Skeletal muscle tissue (tissue), 4 donors: ENCODE results near the gene HRH1. TPM values are rescaled to one million over a fixed set of nuclear protein-coding genes. Genes with fewer than 3 reads are reported as not detected.

Source experiments
- H3K27ac ChIP-seq: one replicate; pipeline ENCODE4 v1.7.0; 2013; ENCODE audit warnings: mild to moderate bottlenecking, low read depth, low read length, inconsistent platforms
- H3K27me3 ChIP-seq, 3 donors: one replicate each; pipeline ENCODE4 v1.7.0; 2013; ENCODE audit warnings: low read length in 3 of 3; ENCODE audit not compliant: control insufficient read depth in 3 of 3, insufficient read depth in 3 of 3
- H3K36me3 ChIP-seq, 3 donors: one replicate each; pipeline ENCODE4 v1.7.0; 2013; ENCODE audit warnings: low read length in 3 of 3; ENCODE audit not compliant: control insufficient read depth in 3 of 3, insufficient read depth in 3 of 3
- H3K4me1 ChIP-seq, 3 donors: one replicate each; pipeline ENCODE4 v1.7.0; 2013; ENCODE audit warnings: low read length in 3 of 3, mild to moderate bottlenecking in 3 of 3; ENCODE audit not compliant: control insufficient read depth in 3 of 3, insufficient read depth in 3 of 3
- H3K4me3 ChIP-seq, 3 donors: one replicate each; pipeline ENCODE4 v1.7.0; 2013; ENCODE audit warnings: low read length in 3 of 3
- H3K9ac ChIP-seq, 3 donors: one replicate each; pipeline ENCODE4 v1.7.0; 2013; ENCODE audit warnings: low read length in 3 of 3, mild to moderate bottlenecking in 3 of 3, moderate library complexity in 2 of 3, low read depth in 1 of 3
- H3K9me3 ChIP-seq, 3 donors: one replicate each; pipeline ENCODE4 v1.7.0; 2013; ENCODE audit warnings: low read length in 3 of 3; ENCODE audit not compliant: control insufficient read depth in 3 of 3
- total RNA-seq: library from RNA; depleted of rRNA; stranded (reverse); fragments of >200 nt; gene quantifications from one replicate; pipeline ENCODE4 v1.2.3, GENCODE V29; 2014
- donor health status: Osteomylitis.

Gene HRH1
- total RNA-seq, 1 donor from 2014 or later: 5.2 TPM

GRCh38 chr3:11269007-11269406 lies 114.7 kb downstream of the HRH1 start:
- no peaks in the 10 kb centered on the region for H3K27me3 ChIP-seq
- no peak overlapping the region for H3K27ac ChIP-seq
- H3K4me1 ChIP-seq: peaks cover 12 to 23% (median 14%) of the 10 kb centered on the region in 3 donors
- no peak overlapping the region for H3K4me3 ChIP-seq
- no peaks in the 10 kb centered on the region for H3K9me3 ChIP-seq
- no peak overlapping the region for H3K9ac ChIP-seq
- no peaks in the 10 kb centered on the region for H3K36me3 ChIP-seq

GRCh38 chr3:11271986-11272904 lies 118.0 kb downstream of the HRH1 start, which contains the start of gene ATG7:
ATG7 (plus strand) TSS chr3:11272397; CDS start chr3:11298696, 26,299 bp downstream.
- H3K4me1 ChIP-seq: peaks cover 12 to 32% (median 14%) of the 10 kb centered on the region in 3 donors
- peak within 1 kb of the TSS; percentile 99 to 100 (median 99) for H3K4me3 ChIP-seq
- H3K36me3 ChIP-seq: no peaks in the 10 kb centered on the region
- no peaks in the 10 kb centered on the region for H3K27me3 ChIP-seq
- H3K27ac ChIP-seq: peak within 1 kb of the TSS; percentile 92
- H3K9me3 ChIP-seq: no peaks in the 10 kb centered on the region
- H3K9ac ChIP-seq: peak within 1 kb of the TSS; percentile 96 to 98 (median 98)

GRCh38 chr3:11272906-11273574 lies 118.7 kb downstream of the HRH1 start:
- no peaks in the 10 kb centered on the region for H3K27me3 ChIP-seq
- peaks cover 12 to 32% (median 14%) of the 10 kb centered on the region in 3 donors for H3K4me1 ChIP-seq
- H3K36me3 ChIP-seq: no peaks in the 10 kb centered on the region
- peak overlapping the region; percentile 92 for H3K27ac ChIP-seq
- peak overlapping the region; percentile 99 to 100 (median 99) for H3K4me3 ChIP-seq
- no peaks in the 10 kb centered on the region for H3K9me3 ChIP-seq
- H3K9ac ChIP-seq: peak overlapping the region; percentile 96 to 98 (median 98)

DNA sequence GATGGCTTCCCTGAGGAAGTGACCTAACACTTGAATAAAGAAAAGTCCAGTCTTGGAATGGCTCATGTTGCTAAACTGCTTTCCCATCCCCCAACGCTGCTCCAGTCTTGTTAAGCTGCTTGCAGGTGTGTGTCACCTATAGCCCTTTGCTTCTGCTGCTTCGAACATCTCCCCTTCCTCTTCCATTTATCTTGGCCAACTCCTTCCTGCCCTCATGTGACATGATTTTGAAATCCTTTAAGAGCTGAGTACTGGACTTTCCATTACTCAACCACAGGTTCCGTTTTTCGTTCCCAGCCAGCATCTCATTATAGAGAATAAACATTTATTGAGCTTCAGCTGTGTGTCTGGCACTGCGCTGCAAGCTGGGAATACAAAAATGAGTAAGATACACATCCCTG lies 119.6 kb downstream of the HRH1 start:
- Histone ChIP-seq H3K27me3 (no peaks in the 10 kb centered on the region), H3K9me3 (no peaks in the 10 kb centered on the region), H3K36me3 (peaks cover 0 to 3% (median 2%) of the 10 kb centered on the region in 3 donors), H3K4me1 (peaks cover 12 to 32% (median 14%) of the 10 kb centered on the region in 3 donors), H3K4me3 (peak overlapping the region in 1 of 3 donors; percentile 100), H3K27ac (peak overlapping the region; percentile 92), H3K9ac (no peak overlapping the region)

DNA sequence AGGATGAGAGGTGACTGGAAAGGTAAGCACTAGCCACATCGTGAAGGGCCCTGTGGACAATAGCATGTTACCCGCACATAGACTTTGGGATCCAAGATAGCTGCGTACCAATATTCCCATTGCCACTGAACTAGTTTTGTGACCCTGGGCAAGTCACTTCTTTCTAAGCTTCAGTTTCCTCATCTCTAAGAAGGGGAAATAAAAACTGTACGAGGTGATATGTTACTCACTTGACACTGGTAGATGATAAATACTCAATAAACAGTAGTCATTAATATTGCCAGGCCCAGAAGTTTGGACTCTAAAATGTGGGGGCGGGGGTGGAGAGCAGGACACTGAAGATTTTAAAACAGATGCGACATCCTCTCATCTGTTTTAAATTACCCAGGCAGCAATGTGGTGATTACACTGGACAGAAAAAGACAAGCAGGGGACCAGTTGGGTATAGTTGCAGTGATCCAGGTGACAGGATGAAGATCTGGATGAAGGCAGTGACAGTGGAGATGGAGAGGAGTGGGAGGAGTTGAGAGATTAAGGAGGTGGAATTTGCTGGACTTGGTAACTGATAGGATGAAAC lies 120.4 kb downstream of the HRH1 start:
- Histone ChIP-seq H3K27ac (peak overlapping the region; percentile 5), H3K9ac (no peak overlapping the region), H3K36me3 (peaks cover 0 to 7% (median 4%) of the 10 kb centered on the region in 3 donors), H3K4me3 (no peak overlapping the region), H3K27me3 (no peaks in the 10 kb centered on the region), H3K4me1 (peaks cover 12 to 32% (median 14%) of the 10 kb centered on the region in 3 donors), H3K9me3 (no peaks in the 10 kb centered on the region)

DNA sequence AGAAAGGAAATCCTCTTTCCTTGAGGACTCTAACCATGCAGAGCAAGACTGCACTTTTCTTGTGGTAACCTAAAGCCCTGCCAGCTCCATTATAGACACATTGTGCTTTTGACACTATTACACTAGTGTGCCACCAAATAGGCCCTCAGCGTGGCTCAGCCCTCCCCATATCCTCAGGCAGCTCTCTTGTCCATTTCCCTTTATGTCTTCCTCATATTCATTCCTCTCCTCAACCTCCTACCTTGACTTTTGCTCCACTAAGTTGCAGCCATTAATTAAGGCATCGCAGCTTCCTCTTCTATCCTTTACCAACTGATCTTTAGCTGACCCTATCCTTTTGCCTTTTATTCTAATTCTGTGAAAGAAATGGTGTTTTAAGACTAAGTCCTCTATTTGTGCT lies 121.6 kb downstream of the HRH1 start:
- peaks cover 6 to 8% (median 7%) of the 10 kb centered on the region in 3 donors for H3K36me3 ChIP-seq
- H3K9ac ChIP-seq: no peak overlapping the region
- H3K27me3 ChIP-seq: no peaks in the 10 kb centered on the region
- H3K9me3 ChIP-seq: no peaks in the 10 kb centered on the region
- H3K27ac ChIP-seq: no peak overlapping the region
- H3K4me3 ChIP-seq: no peak overlapping the region
- peaks cover 12 to 32% (median 14%) of the 10 kb centered on the region in 3 donors for H3K4me1 ChIP-seq

- H3K4me1 ChIP-seq: peaks cover 12 to 29% (median 12%) of the 10 kb centered on the region in 3 donors
- H3K27ac ChIP-seq: no peak overlapping the region
- no peak overlapping the region for H3K4me3 ChIP-seq
- no peak overlapping the region for H3K9ac ChIP-seq
- peaks cover 6 to 10% (median 7%) of the 10 kb centered on the region in 3 donors for H3K36me3 ChIP-seq
- no peaks in the 10 kb centered on the region for H3K9me3 ChIP-seq
- no peaks in the 10 kb centered on the region for H3K27me3 ChIP-seq
Measured at GRCh38 chr3:11276901-11277300, 122.6 kb downstream of the HRH1 start.

DNA sequence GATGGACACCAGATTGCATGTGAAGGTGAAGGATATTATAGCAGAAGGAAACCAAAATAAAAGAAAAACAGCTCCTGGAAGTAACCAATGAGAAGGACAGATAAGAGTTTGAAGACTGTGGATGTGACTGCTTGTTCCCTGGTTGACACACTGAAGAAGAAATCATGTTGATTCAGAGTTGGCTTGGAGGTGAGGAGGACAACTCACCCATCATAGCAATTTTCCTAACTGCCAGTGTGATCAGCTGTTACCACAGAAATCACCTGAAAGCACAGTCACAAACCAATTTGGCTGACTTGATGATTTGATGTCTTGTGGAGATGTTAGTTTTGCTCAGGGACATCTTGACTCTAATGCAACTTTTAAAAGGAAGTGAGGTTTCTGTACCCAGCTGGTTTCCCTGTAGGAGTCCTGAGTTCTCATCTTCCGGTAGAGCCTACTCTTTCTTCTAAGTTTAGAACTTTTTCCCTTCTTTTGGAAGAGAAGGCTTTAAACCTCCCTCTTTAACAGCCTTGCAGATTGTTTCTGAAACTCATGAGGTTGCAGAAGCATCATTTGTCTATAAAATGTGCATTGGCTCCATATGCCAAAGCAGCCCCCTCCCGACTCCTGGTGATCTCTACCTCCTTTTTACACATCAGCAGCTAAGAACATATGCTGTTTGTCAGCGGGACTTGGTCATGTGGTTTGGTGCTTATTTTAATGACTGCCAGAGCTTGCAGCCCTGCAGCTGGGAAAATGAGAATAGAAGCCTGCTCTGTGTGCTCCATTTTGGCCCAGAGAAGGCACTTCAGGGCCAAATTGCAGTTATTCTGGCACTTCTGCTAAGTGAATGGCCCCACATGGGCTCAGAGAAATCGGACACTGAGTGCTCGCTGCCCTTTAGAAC lies 128.2 kb downstream of the HRH1 start:
- Histone ChIP-seq H3K9ac (peak overlapping the region; percentile 36 to 75 (median 45)), H3K4me3 (peak overlapping the region; percentile 17 to 52 (median 42)), H3K27me3 (no peaks in the 10 kb centered on the region), H3K36me3 (peaks cover 7 to 11% (median 9%) of the 10 kb centered on the region in 3 donors), H3K27ac (peak overlapping the region; percentile 80), H3K4me1 (peaks cover 24 to 28% (median 24%) of the 10 kb centered on the region in 3 donors), H3K9me3 (no peaks in the 10 kb centered on the region)

DNA sequence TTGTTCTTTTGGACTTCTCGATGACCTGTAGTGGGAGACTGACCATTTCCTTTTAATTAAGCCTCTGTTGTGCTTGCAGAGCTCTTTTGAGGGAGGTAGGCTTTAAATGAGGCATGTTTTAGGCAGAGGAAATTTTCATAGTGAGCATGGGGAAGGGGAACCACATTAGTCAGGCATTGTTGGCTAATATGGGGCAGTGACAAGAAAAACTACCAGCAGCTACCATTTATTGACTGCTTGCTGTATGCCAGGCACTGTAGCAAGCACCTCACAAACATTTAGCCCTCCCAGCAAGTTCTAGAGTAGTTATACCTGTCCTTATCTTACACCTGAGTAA lies 128.8 kb downstream of the HRH1 start:
- H3K27ac ChIP-seq: peak overlapping the region; percentile 80
- peaks cover 30 to 34% (median 31%) of the 10 kb centered on the region in 3 donors for H3K4me1 ChIP-seq
- H3K36me3 ChIP-seq: peaks cover 7 to 11% (median 9%) of the 10 kb centered on the region in 3 donors
- H3K9ac ChIP-seq: peak overlapping the region; percentile 36 to 75 (median 45)
- H3K9me3 ChIP-seq: no peaks in the 10 kb centered on the region
- H3K27me3 ChIP-seq: no peaks in the 10 kb centered on the region
- peak overlapping the region in 2 of 3 donors; percentile 42 to 52 for H3K4me3 ChIP-seq
